CD8-positive, alpha-beta memory T cell (primary cell): ENCODE results near the gene CYP4F22. TPM values are rescaled to one million over a fixed set of nuclear protein-coding genes. Genes with fewer than 3 reads are reported as not detected.
"Not testable (repeated sequence)": the region's sequence is repeated elsewhere in the genome, so short reads cannot be mapped to it uniquely, and the experiment has no call there.

ENCODE experiments used
- CTCF ChIA-PET: fragments of 350-600 bp; sonication (Branson Sonifier 250); formaldehyde crosslinking; loops from one replicate; lab custom pipeline; 2021; ENCODE audit warnings: antibody characterized with exemption; lab: Charles Lee
- POLR2A ChIA-PET: fragments of 350-600 bp; sonication (Branson Sonifier 250); formaldehyde crosslinking; loops from one replicate; lab custom pipeline; 2021; ENCODE audit warnings: antibody characterized with exemption; lab: Charles Lee
- DNase-seq, 5 donors: peaks; one replicate each; pipeline versions ENCODE4 v3.0.0 to v3.0.0-alpha.2; 2020 to 2022; ENCODE audit warnings: mixed read lengths in 1 of 5
- H3K27ac ChIP-seq: one replicate; pipeline ENCODE4 v1.7.0; 2013; ENCODE audit warnings: low read depth, mild to moderate bottlenecking, low read length, moderate library complexity
- H3K27me3 ChIP-seq: 2 replicates; pipeline ENCODE4 v1.7.0; 2013; ENCODE audit warnings: low read length, mild to moderate bottlenecking; ENCODE audit not compliant: insufficient read depth, poor library complexity, severe bottlenecking
- H3K36me3 ChIP-seq: 2 replicates; pipeline ENCODE4 v1.7.0; 2013; ENCODE audit warnings: mild to moderate bottlenecking, low read length, moderate library complexity; ENCODE audit not compliant: insufficient read depth
- H3K4me1 ChIP-seq: 2 replicates; pipeline ENCODE4 v1.7.0; 2013; ENCODE audit warnings: mild to moderate bottlenecking, low read length, moderate library complexity; ENCODE audit not compliant: insufficient read depth
- H3K4me3 ChIP-seq: 2 replicates; pipeline ENCODE4 v1.7.0; 2013; ENCODE audit warnings: mild to moderate bottlenecking, low read length
- H3K9me3 ChIP-seq: 2 replicates; pipeline ENCODE4 v1.7.0; 2013; ENCODE audit warnings: mild to moderate bottlenecking, low read length
- H3K27ac Mint-ChIP-seq, 8 donors: one replicate each; pipeline ENCODE4 v1.8.0; 2020 to 2021; ENCODE audit warnings: mixed read lengths in 8 of 8, mild to moderate bottlenecking in 6 of 8, inconsistent platforms in 3 of 8, moderate library complexity in 3 of 8
- H3K27me3 Mint-ChIP-seq, 2 donors: one replicate each; pipeline ENCODE4 v1.8.0; 2020 to 2021; ENCODE audit warnings: mixed read lengths in 2 of 2, mild to moderate bottlenecking in 1 of 2, moderate library complexity in 1 of 2
- H3K36me3 Mint-ChIP-seq, 3 donors: one replicate each; pipeline ENCODE4 v1.8.0; 2020 to 2021; ENCODE audit warnings: mixed read lengths in 3 of 3, inconsistent platforms in 1 of 3, mild to moderate bottlenecking in 1 of 3
- H3K4me1 Mint-ChIP-seq, 3 donors: one replicate each; pipeline ENCODE4 v1.8.0; 2020 to 2021; ENCODE audit warnings: mixed read lengths in 3 of 3, inconsistent platforms in 1 of 3, mild to moderate bottlenecking in 1 of 3
- H3K4me3 Mint-ChIP-seq, 7 donors: one replicate each; pipeline ENCODE4 v1.8.0; 2020 to 2021; ENCODE audit warnings: mixed read lengths in 7 of 7, mild to moderate bottlenecking in 6 of 7, moderate library complexity in 4 of 7, inconsistent platforms in 2 of 7
- H3K9me3 Mint-ChIP-seq, 5 donors: one replicate each; pipeline ENCODE4 v1.8.0; 2020 to 2022; ENCODE audit warnings: mixed read lengths in 5 of 5, mild to moderate bottlenecking in 3 of 5, moderate library complexity in 2 of 5, inconsistent platforms in 1 of 5
- polyA plus RNA-seq: library from polyadenylated mRNA; unstranded; fragments of 300-500 nt; fragmentation: Illumina TruSeq; gene quantifications from one replicate; pipeline ENCODE4 v1.2.3, GENCODE V29; 2021
- total RNA-seq, 2 experiments: library from RNA; stranded (reverse); gene quantifications; one replicate each; pipeline ENCODE4 v1.2.3, GENCODE V29; 2021

Gene CYP4F22
- total and polyA plus RNA-seq, 3 experiments from 2014 or later: 0.71 to 5.1 (median 0.79) TPM

GRCh38 chr19:15498910-15499309 is 9.4 kb upstream of the CYP4F22 start:
- H3K27me3 Mint-ChIP-seq: peaks cover 0 to 2% of the 10 kb centered on the region in 2 donors
- POLR2A ChIA-PET: no interaction called here
- Histone ChIP-seq H3K27ac (no peak overlapping the region), H3K4me3 (no peak overlapping the region), H3K4me1 (no peaks in the 10 kb centered on the region), H3K27me3 (no peaks in the 10 kb centered on the region), H3K9me3 (no peaks in the 10 kb centered on the region), H3K36me3 (no peaks in the 10 kb centered on the region)
- peaks cover 3 to 19% (median 5%) of the 10 kb centered on the region in 3 donors for H3K4me1 Mint-ChIP-seq
- H3K9me3 Mint-ChIP-seq: no peaks in the 10 kb centered on the region
- DNase-seq: no peak
- peak overlapping the region in 2 of 8 donors; percentile 37 to 87 for H3K27ac Mint-ChIP-seq
- H3K36me3 Mint-ChIP-seq: no peaks in the 10 kb centered on the region
- CTCF ChIA-PET: no interaction called here
- H3K4me3 Mint-ChIP-seq: no peak overlapping the region

GRCh38 chr19:15501596-15501995 is 6.7 kb upstream of the CYP4F22 start:
- H3K27me3 Mint-ChIP-seq: peaks cover 0 to 7% of the 10 kb centered on the region in 2 donors
- POLR2A ChIA-PET: no interaction called here
- no peak overlapping the region for H3K4me3 Mint-ChIP-seq
- Histone ChIP-seq H3K27ac (no peak overlapping the region), H3K27me3 (no peaks in the 10 kb centered on the region), H3K4me3 (no peak overlapping the region), H3K36me3 (no peaks in the 10 kb centered on the region), H3K9me3 (no peaks in the 10 kb centered on the region), H3K4me1 (no peaks in the 10 kb centered on the region)
- no peak overlapping the region for H3K27ac Mint-ChIP-seq
- no peak for DNase-seq
- H3K9me3 Mint-ChIP-seq: no peaks in the 10 kb centered on the region
- H3K36me3 Mint-ChIP-seq: no peaks in the 10 kb centered on the region
- peaks cover 3 to 19% (median 5%) of the 10 kb centered on the region in 3 donors for H3K4me1 Mint-ChIP-seq
- CTCF ChIA-PET: interaction anchor here (2.0 kb wide), 1 partner anchor 13 kb away, joined by 5 read pairs; no protein-coding TSS in a partner anchor

- no peak for DNase-seq
- Mint-ChIP-seq H3K27me3 (peaks cover 0 to 10% of the 10 kb centered on the region in 2 donors), H3K9me3 (no peaks in the 10 kb centered on the region), H3K4me1 (peaks cover 4 to 19% (median 5%) of the 10 kb centered on the region in 3 donors), H3K36me3 (no peaks in the 10 kb centered on the region), H3K4me3 (no peak overlapping the region), H3K27ac (peak overlapping the region in 1 of 8 donors; percentile 10)
- H3K4me3 ChIP-seq: no peak overlapping the region
- no peaks in the 10 kb centered on the region for H3K4me1 ChIP-seq
- H3K27me3 ChIP-seq: no peaks in the 10 kb centered on the region
- H3K9me3 ChIP-seq: no peaks in the 10 kb centered on the region
- no peaks in the 10 kb centered on the region for H3K36me3 ChIP-seq
- POLR2A ChIA-PET: no interaction called here
- no peak overlapping the region for H3K27ac ChIP-seq
- CTCF ChIA-PET: interaction anchor here (2.0 kb wide), 1 partner anchor 12 kb away, joined by 5 read pairs; no protein-coding TSS in a partner anchor
Measured at GRCh38 chr19:15502264-15502663, 6.1 kb upstream of the CYP4F22 start.

GRCh38 chr19:15506074-15506571 is 2.2 kb upstream of the CYP4F22 start:
- DNase-seq: no peak
- ChIA-PET POLR2A (no interaction called here), CTCF (interaction anchor here (1.3 kb wide), 1 partner anchor 87 kb away, joined by 4 read pairs; the partner anchor contains the start of gene AKAP8L)
- Mint-ChIP-seq H3K9me3 (no peaks in the 10 kb centered on the region), H3K4me3 (peak overlapping the region in 1 of 7 donors; percentile 68), H3K27ac (peak overlapping the region in 2 of 8 donors; percentile 60 to 90), H3K4me1 (peaks cover 19 to 38% (median 26%) of the 10 kb centered on the region in 3 donors), H3K36me3 (peaks cover 0 to 2% (median 0%) of the 10 kb centered on the region in 3 donors), H3K27me3 (peaks cover 0 to 24% of the 10 kb centered on the region in 2 donors)
- H3K36me3 ChIP-seq: no peaks in the 10 kb centered on the region
- no peaks in the 10 kb centered on the region for H3K4me1 ChIP-seq
- no peaks in the 10 kb centered on the region for H3K27me3 ChIP-seq
- H3K27ac ChIP-seq: no peak overlapping the region
- no peak overlapping the region for H3K4me3 ChIP-seq
- H3K9me3 ChIP-seq: no peaks in the 10 kb centered on the region

GRCh38 chr19:15507068-15508034 is 974 bp upstream of the CYP4F22 start:
- no peaks in the 10 kb centered on the region for H3K4me1 ChIP-seq
- Mint-ChIP-seq H3K27ac (peak overlapping the region in 4 of 8 donors; percentile 1 to 96 (median 66)), H3K9me3 (no peaks in the 10 kb centered on the region), H3K27me3 (peaks cover 0 to 24% of the 10 kb centered on the region in 2 donors), H3K36me3 (peaks cover 0 to 2% (median 0%) of the 10 kb centered on the region in 3 donors), H3K4me3 (peak overlapping the region; percentile 11 to 94 (median 82)), H3K4me1 (peaks cover 15 to 30% (median 23%) of the 10 kb centered on the region in 3 donors)
- CTCF ChIA-PET: interaction anchor here (1.1 to 1.5 kb wide), 3 partner anchors 30 to 88 kb away, joined by 3 to 5 read pairs (median 4); partner anchors contain the start of gene AKAP8L
- POLR2A ChIA-PET: no interaction called here
- H3K27me3 ChIP-seq: no peaks in the 10 kb centered on the region
- H3K27ac ChIP-seq: no peak overlapping the region
- H3K9me3 ChIP-seq: no peaks in the 10 kb centered on the region
- DNase-seq: no peak
- H3K36me3 ChIP-seq: no peaks in the 10 kb centered on the region
- H3K4me3 ChIP-seq: no peak overlapping the region

- Mint-ChIP-seq H3K27me3 (peaks cover 0 to 16% of the 10 kb centered on the region in 2 donors), H3K4me1 (peaks cover 33 to 48% (median 46%) of the 10 kb centered on the region in 3 donors), H3K9me3 (peaks cover 0 to 9% (median 7%) of the 10 kb centered on the region in 5 donors), H3K36me3 (peaks cover 1 to 13% (median 2%) of the 10 kb centered on the region in 3 donors), H3K4me3 (peak overlapping the region in 1 of 7 donors; percentile 3), H3K27ac (peak overlapping the region in 1 of 8 donors; percentile 10)
- Histone ChIP-seq H3K4me3 (no peak overlapping the region), H3K27ac (no peak overlapping the region), H3K36me3 (no peaks in the 10 kb centered on the region), H3K4me1 (peaks cover 16% of the 10 kb centered on the region), H3K9me3 (no peaks in the 10 kb centered on the region), H3K27me3 (no peaks in the 10 kb centered on the region)
- no peak for DNase-seq
- CTCF ChIA-PET: no interaction called here
- POLR2A ChIA-PET: no interaction called here
Measured at GRCh38 chr19:15511671-15512424, 3.5 kb downstream of the CYP4F22 start.

- not testable (repeated sequence) for H3K27me3 ChIP-seq, H3K9me3 ChIP-seq, DNase-seq, H3K27me3 Mint-ChIP-seq, H3K36me3 ChIP-seq
- ChIA-PET CTCF (interaction anchor here (0.8 to 2.2 kb wide), 5 partner anchors 13 to 55 kb away, joined by 3 to 13 read pairs (median 5); no protein-coding TSS in a partner anchor), POLR2A (interaction anchor here (0.8 to 1.5 kb wide), 5 partner anchors 11 to 96 kb away, joined by 3 to 8 read pairs (median 5); partner anchors contain the start of gene AKAP8L)
- Histone ChIP-seq H3K4me3 (peak overlapping the region; percentile 41), H3K27ac (peak overlapping the region; percentile 70), H3K4me1 (peaks cover 16% of the 10 kb centered on the region)
- H3K27ac Mint-ChIP-seq: peak overlapping the region; percentile 86 to 100 (median 98)
- H3K9me3 Mint-ChIP-seq: peaks cover 0 to 14% (median 7%) of the 10 kb centered on the region in 5 donors
- peaks cover 1 to 21% (median 3%) of the 10 kb centered on the region in 3 donors for H3K36me3 Mint-ChIP-seq
- peak overlapping the region in 6 of 7 donors; percentile 72 to 86 (median 79) for H3K4me3 Mint-ChIP-seq
- H3K4me1 Mint-ChIP-seq: peaks cover 22 to 32% (median 26%) of the 10 kb centered on the region in 3 donors
Measured at GRCh38 chr19:15515227-15515625, 6.9 kb downstream of the CYP4F22 start.
